H54 (cell line): ENCODE data around the gene TGFB3.

Source experiments
- DNase-seq: peaks from one replicate; pipeline ENCODE4 v3.0.0; 2011; ENCODE audit warnings: low spot score, mixed read lengths; ENCODE audit not compliant: insufficient read length
- FAIRE-seq: peaks from 3 replicates; lab custom pipeline; 2011; peaks lifted over from hg19 to GRCh38; lab: Jason Lieb, UNC
- POLR2A ChIP-seq: IDR thresholded peaks from 2 replicates; pipeline ENCODE4 v1.6.1; 2011; ENCODE audit warnings: low read depth, mild to moderate bottlenecking, low read length

TGFB3 gene

DNA sequence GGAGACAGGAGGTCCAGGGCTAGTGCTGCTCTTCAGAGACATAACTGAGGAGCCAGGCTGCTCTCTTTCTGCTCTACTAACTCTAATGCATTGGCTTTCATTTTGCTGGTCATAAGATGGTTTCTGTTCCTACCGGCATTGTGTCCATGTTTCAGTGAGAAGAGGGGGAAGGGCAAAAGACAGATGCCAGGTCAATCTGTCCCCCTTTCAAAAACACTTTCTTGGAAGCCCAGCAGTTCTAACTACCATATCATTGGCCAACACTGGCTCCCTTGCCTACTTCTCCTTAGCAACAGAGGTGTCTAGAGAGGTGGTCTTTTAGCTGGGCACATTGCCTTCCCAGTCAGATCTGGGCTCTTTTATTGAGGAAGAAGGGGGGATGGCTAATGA lies 63.9 kb downstream of the TGFB3 start:
- FAIRE-seq (no peak), DNase-seq (no peak)
- TF ChIP-seq POLR2A: no peak

- no peak for TF ChIP-seq POLR2A
- FAIRE-seq (no peak), DNase-seq (no peak)
Observed at GRCh38 chr14:75917322-75917945, 64.4 kb downstream of the TGFB3 start.

DNA sequence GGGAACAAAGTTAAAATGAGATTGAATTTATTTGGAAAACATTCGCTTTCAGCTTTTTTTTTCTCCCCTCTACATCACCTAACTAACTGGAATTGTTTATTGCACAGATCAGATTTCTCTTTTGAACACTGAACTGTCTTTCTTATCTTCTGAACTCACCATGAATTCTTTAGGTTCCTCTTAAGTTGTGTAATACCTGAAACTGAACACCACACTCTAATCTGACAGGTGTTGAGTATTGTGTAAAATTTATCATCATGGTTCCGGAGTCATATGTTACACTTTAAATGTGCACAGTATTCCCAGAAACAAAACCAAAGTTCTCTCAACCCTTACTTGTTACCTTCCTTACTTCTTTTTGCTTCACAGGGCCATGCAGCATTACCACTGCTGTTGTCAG lies 66.8 kb downstream of the TGFB3 start:
- no peak for DNase-seq
- no peak for FAIRE-seq
- no peak for TF ChIP-seq POLR2A

DNA sequence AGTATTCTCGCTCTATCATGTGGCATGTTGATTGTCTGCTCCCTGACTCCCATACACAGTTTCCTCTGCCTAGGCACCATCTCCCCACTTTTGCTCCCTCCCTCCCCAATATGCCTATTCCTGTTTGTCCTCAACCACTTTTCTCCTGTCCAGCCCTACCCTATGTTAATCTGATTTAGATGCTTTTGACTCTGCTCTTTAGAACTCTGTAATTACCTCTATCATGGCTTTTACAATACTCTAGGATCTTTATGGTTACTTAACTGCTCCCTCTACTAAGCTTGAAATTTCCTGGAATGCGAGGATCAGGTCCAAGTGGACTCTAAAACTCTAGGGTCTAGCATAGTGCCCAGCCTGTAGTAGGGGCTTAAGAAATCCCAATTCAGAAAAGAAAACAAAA lies 68.6 kb downstream of the TGFB3 start:
- TF ChIP-seq POLR2A: no peak
- DNase-seq: no peak
- no peak for FAIRE-seq

DNA sequence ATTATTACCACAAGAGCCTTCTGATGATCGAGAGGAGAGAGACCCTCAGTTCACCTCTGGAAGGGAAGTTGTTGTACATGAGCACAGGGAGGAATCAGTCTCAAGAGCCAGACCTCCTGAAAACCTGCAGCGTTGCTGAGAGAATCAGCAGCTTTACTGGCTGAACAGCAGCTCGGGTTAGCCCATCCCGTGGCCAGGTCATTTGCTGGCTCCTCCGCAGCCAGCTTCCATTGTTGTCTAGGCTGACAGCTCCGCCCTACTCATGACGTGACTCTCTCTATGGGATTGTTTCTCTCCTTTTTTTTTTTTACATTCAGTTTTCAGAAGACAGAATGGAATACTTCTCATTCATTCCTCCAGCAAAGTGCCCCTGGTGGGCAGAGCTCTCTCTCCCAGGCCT lies 69.9 kb downstream of the TGFB3 start:
- no peak for TF ChIP-seq POLR2A
- FAIRE-seq: no peak

DNA sequence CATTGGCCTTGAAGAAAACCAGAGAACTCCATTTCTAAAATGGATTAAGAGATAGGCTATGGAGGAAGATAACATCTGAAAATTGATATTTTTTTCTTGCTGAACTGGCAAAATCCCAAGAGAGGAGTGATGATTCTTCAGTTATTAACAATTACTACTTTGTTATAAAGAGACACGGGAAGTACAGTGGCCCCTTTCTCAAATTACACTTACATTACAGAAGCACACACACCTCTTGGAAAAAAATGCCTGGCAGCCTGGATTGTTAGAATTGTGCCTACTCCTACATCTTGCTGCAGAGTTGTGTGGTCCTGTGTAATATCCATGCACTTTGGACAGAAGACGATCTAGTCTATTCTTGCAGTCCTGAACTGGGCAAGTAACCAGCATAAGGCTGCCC lies 71.7 kb downstream of the TGFB3 start:
- DNase-seq: no peak
- no peak for TF ChIP-seq POLR2A
- FAIRE-seq: no peak

More for the DNA sequence above, 69.9 kb downstream of the TGFB3 start:
- no peak for DNase-seq

- DNase-seq: no peak
- TF ChIP-seq POLR2A: no peak
- FAIRE-seq: no peak
Observed at GRCh38 chr14:75909630-75910029, 72.2 kb downstream of the TGFB3 start.
